HAP-1 (cell line): ENCODE data around the gene TYW1.
A peak's percentile ranks its signal among the peaks of the same experiment; 100 is the strongest.
"Not testable (repeated sequence)": the region's sequence is repeated elsewhere in the genome, so short reads cannot be mapped to it uniquely, and the experiment has no call there.

Experiments
- DNase-seq, 2 experiments: peaks; one replicate each; pipeline ENCODE4 v3.0.0-alpha.2; 2016 to 2020; ENCODE audit warnings: low spot score in 2 of 2
- H3K27me3 ChIP-seq: fragments of 250-450 bp; sonication (Bioruptor Pico); 2 replicates; pipeline ENCODE4 v1.5.1; 2020; ENCODE audit warnings: low read depth, mild to moderate bottlenecking, moderate library complexity
- H3K36me3 ChIP-seq: fragments of 250-450 bp; sonication (Bioruptor Pico); replicated peaks from 2 replicates; pipeline ENCODE4 v1.5.1; 2020; ENCODE audit warnings: mild to moderate bottlenecking
- H3K4me1 ChIP-seq: fragments of 250-450 bp; sonication (Bioruptor Pico); 2 replicates; pipeline ENCODE4 v1.5.1; 2020; ENCODE audit warnings: mild to moderate bottlenecking
- H3K4me3 ChIP-seq: fragments of 250-450 bp; sonication (Bioruptor Pico); 2 replicates; pipeline ENCODE4 v1.5.1; 2020; ENCODE audit warnings: mild to moderate bottlenecking, moderate library complexity
- H3K9me3 ChIP-seq: fragments of 250-450 bp; sonication (Bioruptor Pico); 2 replicates; pipeline ENCODE4 v1.5.1; 2020; ENCODE audit warnings: mild to moderate bottlenecking, moderate library complexity
- in situ Hi-C: fragments of 300-500 bp; cut with MboI; formaldehyde crosslinking; loops from 3 replicates; pipeline ENCODE4 v1.14.3; 2020; ENCODE audit warnings: low sequenced_read_pairs, inconsistent platforms, mixed read lengths

The TYW1 gene

DNA sequence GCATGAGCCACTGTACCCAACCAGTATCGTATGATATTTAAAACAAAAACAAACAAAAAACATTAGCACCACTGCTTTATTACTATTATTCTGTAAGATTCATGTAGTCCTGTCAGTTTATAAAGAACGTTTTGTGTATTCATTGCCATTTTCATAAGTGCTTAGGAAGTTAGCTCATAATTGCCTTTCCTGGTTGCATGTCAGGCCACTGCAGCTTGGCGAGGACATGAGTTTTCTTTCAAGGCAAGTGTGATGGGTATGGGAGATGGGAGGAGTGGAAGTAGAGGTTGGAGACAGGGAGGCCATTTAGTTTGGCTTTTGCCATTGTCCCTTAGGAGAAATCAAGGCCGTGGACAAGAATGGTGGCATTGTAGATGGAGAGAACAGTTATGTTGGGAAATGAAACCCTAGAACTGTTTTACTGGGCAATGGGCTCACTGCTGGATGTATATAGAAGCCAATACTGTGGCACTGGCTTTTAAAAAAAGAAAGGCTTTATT lies 48.9 kb downstream of the TYW1 start:
- H3K4me3 ChIP-seq = no peak overlapping the region
- H3K9me3 ChIP-seq = no peaks in the 10 kb centered on the region
- no peaks in the 10 kb centered on the region for H3K36me3 ChIP-seq
- H3K4me1 ChIP-seq = no peaks in the 10 kb centered on the region
- DNase-seq = no peak
- no peaks in the 10 kb centered on the region for H3K27me3 ChIP-seq
- in situ Hi-C loops = loop anchor here (25.0 kb wide), 1 partner anchor 217 kb away; no protein-coding TSS in a partner anchor

GRCh38 chr7:67046819-67047218 lies 50.2 kb downstream of the TYW1 start:
- not testable (repeated sequence) for H3K27me3 ChIP-seq, H3K9me3 ChIP-seq, H3K4me1 ChIP-seq, DNase-seq, H3K4me3 ChIP-seq, H3K36me3 ChIP-seq
- in situ Hi-C loops = loop anchor here (25.0 kb wide), 1 partner anchor 215 kb away; no protein-coding TSS in a partner anchor

DNA sequence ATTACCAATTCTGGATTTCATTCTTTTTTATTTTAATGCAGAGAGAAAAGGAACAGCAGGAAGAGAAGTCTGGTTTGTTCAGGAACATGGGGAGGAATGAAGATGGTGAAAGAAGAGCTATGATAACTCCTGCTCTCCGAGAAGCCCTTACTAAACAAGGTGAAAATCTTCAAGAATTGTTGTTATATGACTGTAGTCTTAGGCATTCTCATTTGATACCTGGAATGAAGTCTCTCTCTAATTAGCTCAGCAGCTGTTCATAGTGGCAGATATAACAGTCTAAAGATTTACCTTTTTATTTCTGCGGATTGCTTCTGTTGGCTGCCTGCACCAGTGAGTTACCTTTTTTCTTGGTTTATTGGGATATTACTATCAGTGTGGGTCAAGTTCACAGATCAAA lies 53.3 kb downstream of the TYW1 start:
- not testable (repeated sequence) for DNase-seq, H3K4me1 ChIP-seq, H3K27me3 ChIP-seq, H3K36me3 ChIP-seq, H3K9me3 ChIP-seq, H3K4me3 ChIP-seq
- in situ Hi-C loops = loop anchor here (25.0 kb wide), 1 partner anchor 212 kb away; no protein-coding TSS in a partner anchor

- H3K9me3 ChIP-seq, H3K27me3 ChIP-seq, H3K36me3 ChIP-seq, in situ Hi-C loops, H3K4me3 ChIP-seq, H3K4me1 ChIP-seq, DNase-seq: not testable (repeated sequence)
Measured at GRCh38 chr7:67052161-67052560, 55.5 kb downstream of the TYW1 start.

GRCh38 chr7:67056683-67057082 lies 60.0 kb downstream of the TYW1 start:
- no peaks in the 10 kb centered on the region for H3K4me1 ChIP-seq
- H3K36me3 ChIP-seq = no peaks in the 10 kb centered on the region
- H3K4me3 ChIP-seq = no peak overlapping the region
- H3K27me3 ChIP-seq = no peaks in the 10 kb centered on the region
- H3K9me3 ChIP-seq = no peaks in the 10 kb centered on the region
- DNase-seq = no peak
- in situ Hi-C loops = no loop called here

DNA sequence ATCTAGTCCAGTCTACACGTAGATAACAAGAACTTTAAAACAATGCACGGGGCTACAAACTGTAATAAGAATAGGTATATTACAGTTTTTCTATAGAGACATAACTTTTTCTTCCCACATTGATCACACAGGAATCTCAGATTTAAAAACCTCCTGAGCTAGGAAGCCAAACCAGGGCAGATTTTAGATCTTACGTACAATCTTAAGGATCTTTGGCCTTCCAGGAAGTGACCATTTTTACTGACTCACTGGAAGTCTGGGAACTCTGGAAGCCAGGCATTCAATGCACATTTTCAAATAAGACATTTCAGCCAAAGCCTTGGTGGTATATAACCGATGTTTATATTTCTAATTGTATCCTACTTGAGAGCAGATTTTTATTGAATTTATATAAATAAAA lies 64.7 kb downstream of the TYW1 start:
- H3K27me3 ChIP-seq, DNase-seq, H3K4me3 ChIP-seq, H3K4me1 ChIP-seq, H3K36me3 ChIP-seq, in situ Hi-C loops, H3K9me3 ChIP-seq: not testable (repeated sequence)

GRCh38 chr7:67062802-67063201 lies 66.2 kb downstream of the TYW1 start:
- H3K4me1 ChIP-seq, H3K27me3 ChIP-seq, DNase-seq, in situ Hi-C loops, H3K9me3 ChIP-seq, H3K36me3 ChIP-seq, H3K4me3 ChIP-seq: not testable (repeated sequence)

GRCh38 chr7:67066950-67067622 lies 70.5 kb downstream of the TYW1 start:
- H3K27me3 ChIP-seq, H3K36me3 ChIP-seq, DNase-seq, H3K4me3 ChIP-seq, in situ Hi-C loops, H3K9me3 ChIP-seq, H3K4me1 ChIP-seq: not testable (repeated sequence)

DNA sequence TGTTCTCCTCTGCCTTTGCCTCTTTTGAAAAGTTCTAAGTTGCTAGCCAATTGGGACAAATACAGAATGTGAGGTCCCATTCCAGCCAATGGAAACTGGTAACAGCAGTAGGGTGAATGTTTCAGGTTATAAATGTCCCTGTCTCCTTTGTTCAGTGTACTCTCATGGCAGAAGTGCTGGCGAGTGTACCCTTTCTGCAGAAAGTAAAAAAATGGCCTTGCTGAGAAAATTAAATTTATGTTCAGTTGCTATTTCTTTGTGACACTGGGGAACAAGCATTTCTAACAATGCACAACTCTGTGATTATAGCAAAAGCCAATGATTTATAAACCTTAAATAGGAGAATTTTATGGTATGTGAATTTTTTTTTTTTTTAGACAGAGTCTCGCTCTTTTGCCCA lies 79.5 kb downstream of the TYW1 start:
- H3K4me1 ChIP-seq, H3K27me3 ChIP-seq, H3K4me3 ChIP-seq, H3K36me3 ChIP-seq, DNase-seq, in situ Hi-C loops: not testable (repeated sequence)
- peaks cover 10% of the 10 kb centered on the region for H3K9me3 ChIP-seq

DNA sequence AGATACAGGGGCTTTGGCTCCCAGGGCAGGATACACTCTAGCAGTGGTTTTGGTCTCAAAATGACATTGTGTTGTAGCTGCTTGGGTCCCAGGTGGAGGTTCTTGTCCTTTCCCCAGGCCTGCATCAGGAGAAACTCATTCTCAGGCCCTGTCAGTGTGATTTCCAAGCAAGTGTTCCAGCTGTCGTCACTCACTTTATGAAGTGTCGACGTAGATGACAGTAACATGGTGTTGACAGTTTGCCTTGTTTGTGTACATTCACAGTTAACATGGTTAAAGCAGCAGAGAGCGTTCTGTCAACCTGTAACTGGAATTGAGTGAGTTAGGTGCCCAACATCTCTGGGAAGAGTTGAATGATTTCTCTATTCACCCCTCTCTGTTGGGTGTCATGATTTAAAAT lies 86.2 kb downstream of the TYW1 start:
- in situ Hi-C loops, H3K4me3 ChIP-seq, DNase-seq, H3K4me1 ChIP-seq, H3K9me3 ChIP-seq, H3K27me3 ChIP-seq, H3K36me3 ChIP-seq: not testable (repeated sequence)

GRCh38 chr7:67089261-67089660 lies 92.6 kb downstream of the TYW1 start:
- in situ Hi-C loops, H3K27me3 ChIP-seq: not testable (repeated sequence)

GRCh38 chr7:67091053-67091452 lies 94.4 kb downstream of the TYW1 start:
- H3K4me3 ChIP-seq, H3K4me1 ChIP-seq, H3K9me3 ChIP-seq, in situ Hi-C loops, DNase-seq, H3K36me3 ChIP-seq, H3K27me3 ChIP-seq: not testable (repeated sequence)

More at GRCh38 chr7:67089261-67089660, 92.6 kb downstream of the TYW1 start:
- not testable (repeated sequence) for H3K36me3 ChIP-seq, H3K4me1 ChIP-seq, H3K4me3 ChIP-seq, H3K9me3 ChIP-seq, DNase-seq

DNA sequence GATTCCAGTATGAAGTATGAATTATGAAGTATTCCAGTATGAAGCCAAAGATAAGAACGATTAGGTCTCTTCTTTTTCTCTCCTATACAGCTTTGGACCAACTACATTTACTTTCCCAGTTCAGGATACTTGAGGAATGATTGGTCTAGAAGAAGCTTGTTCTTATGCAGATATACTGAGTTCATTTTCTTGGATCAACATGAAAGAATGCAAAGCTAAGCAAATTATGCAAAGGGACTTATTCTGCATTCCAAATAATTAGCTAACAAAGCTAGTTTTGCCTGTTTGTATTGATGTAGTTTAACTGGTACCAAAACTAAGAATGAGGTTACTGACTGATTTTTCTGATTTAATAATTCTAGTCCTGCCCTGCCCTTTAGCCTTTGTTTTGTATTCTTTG lies 101.4 kb downstream of the TYW1 start:
- H3K36me3 ChIP-seq, in situ Hi-C loops, H3K4me3 ChIP-seq, H3K27me3 ChIP-seq, H3K9me3 ChIP-seq, H3K4me1 ChIP-seq: not testable (repeated sequence)
- DNase-seq = peak in 1 of 2 experiments; percentile 3

DNA sequence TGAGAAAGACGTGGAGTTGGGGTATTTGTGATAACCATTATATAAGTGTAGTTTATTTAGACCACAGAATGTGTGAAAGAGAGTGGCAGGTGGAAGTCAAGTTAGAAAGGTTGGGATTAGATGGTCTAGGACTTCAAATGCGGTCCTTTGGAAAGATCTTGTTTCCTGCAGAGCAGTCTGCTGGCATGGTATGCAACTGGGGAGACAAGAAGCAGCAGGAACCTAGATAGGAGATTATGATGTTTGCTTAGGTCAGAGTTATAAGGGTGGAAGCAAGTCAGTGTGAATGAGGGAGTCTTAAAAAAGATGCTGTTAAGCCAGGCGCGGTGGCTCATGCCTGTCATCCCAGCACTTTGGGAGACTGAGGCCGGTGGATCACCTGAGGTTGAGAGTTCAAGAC lies 102.8 kb downstream of the TYW1 start:
- H3K4me1 ChIP-seq, in situ Hi-C loops, H3K36me3 ChIP-seq, H3K27me3 ChIP-seq, H3K9me3 ChIP-seq, H3K4me3 ChIP-seq, DNase-seq: not testable (repeated sequence)

DNA sequence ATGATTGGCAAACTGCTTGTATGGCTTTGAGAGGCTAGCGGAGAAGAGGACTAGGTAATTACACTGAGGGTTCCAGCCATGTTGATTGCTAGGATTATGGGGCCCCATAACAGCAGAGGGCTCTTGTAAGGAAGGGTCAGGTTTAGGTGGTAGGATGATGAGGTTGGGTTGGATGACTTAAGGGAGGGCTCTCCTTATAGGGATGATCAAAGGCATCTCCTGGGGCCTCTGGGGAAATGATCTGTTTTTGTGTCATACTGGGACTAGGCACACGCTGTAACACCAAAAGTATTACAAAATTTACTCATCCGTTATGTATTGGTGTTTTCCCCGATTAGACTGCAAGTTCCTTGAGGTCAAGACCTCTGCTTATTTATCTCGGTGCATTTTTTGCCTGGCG lies 103.4 kb downstream of the TYW1 start:
- H3K4me1 ChIP-seq, H3K9me3 ChIP-seq, H3K27me3 ChIP-seq, DNase-seq, in situ Hi-C loops, H3K4me3 ChIP-seq, H3K36me3 ChIP-seq: not testable (repeated sequence)
